PC-9 (cell line): ENCODE results near the gene PEG3. TPM values are rescaled to one million over a fixed set of nuclear protein-coding genes. Genes with fewer than 3 reads are reported as not detected.

Source experiments
- BruUV-seq: library from RNA; stranded (reverse); fragments of 400-500 nt; replicated peaks from 2 replicates; lab custom pipeline; 2021; lab: Mats Ljungman, UMichigan
- CTCF ChIA-PET: fragments of 300-600 bp; sonication (Branson Sonifier 250); formaldehyde crosslinking; loops from one replicate; lab custom pipeline; 2022; ENCODE audit warnings: antibody characterized with exemption; lab: Charles Lee
- POLR2A ChIA-PET: fragments of 300-600 bp; sonication (Branson Sonifier 250); formaldehyde crosslinking; loops from one replicate; lab custom pipeline; 2022; ENCODE audit warnings: antibody characterized with exemption; ENCODE audit not compliant: unreplicated experiment; lab: Charles Lee
- DNase-seq, 2 experiments: peaks; one replicate each; pipeline versions ENCODE4 v3.0.0 to v3.0.0-alpha.2; 2015 to 2022; ENCODE audit warnings: mixed read lengths in 1 of 2
- H2AFZ ChIP-seq: fragments of 200-600 bp; sonication (generic); 2 replicates; pipeline ENCODE4 v1.8.1; 2017; ENCODE audit warnings: antibody characterized with exemption
- H3F3A ChIP-seq: fragments of 200-600 bp; sonication (generic); 2 replicates; pipeline ENCODE4 v1.8.1; 2017; ENCODE audit warnings: antibody characterized with exemption, mild to moderate bottlenecking, low read depth; ENCODE audit not compliant: insufficient read depth
- H3K27ac ChIP-seq: fragments of 200-600 bp; sonication (generic); 2 replicates; pipeline ENCODE4 v1.6.1; 2016; ENCODE audit warnings: mixed run types
- H3K27me3 ChIP-seq: fragments of 200-600 bp; sonication (generic); 2 replicates; pipeline ENCODE4 v1.6.1; 2016; ENCODE audit warnings: low read depth, mixed run types; ENCODE audit not compliant: insufficient read depth
- H3K36me3 ChIP-seq: fragments of 200-600 bp; sonication (generic); 2 replicates; pipeline ENCODE4 v1.6.1; 2016; ENCODE audit warnings: low read depth, mixed run types
- H3K4me1 ChIP-seq: fragments of 200-600 bp; sonication (generic); replicated peaks from 2 replicates; pipeline ENCODE4 v1.6.1; 2016; ENCODE audit warnings: mixed run types; ENCODE audit not compliant: insufficient read depth
- H3K4me2 ChIP-seq: fragments of 200-600 bp; sonication (generic); 2 replicates; pipeline ENCODE4 v1.6.1; 2017; ENCODE audit warnings: mixed run types
- H3K4me3 ChIP-seq: fragments of 200-600 bp; sonication (generic); 2 replicates; pipeline ENCODE4 v1.6.1; 2016; ENCODE audit warnings: mixed run types
- H3K79me2 ChIP-seq: fragments of 200-600 bp; sonication (generic); 2 replicates; pipeline ENCODE4 v1.6.1; 2017; ENCODE audit warnings: low read depth, mixed run types
- H3K9me2 ChIP-seq: fragments of 200-600 bp; sonication (generic); 2 replicates; pipeline ENCODE4 v1.8.1; 2017; ENCODE audit warnings: mild to moderate bottlenecking; ENCODE audit not compliant: insufficient read depth
- H3K9me3 ChIP-seq: fragments of 200-600 bp; sonication (generic); 2 replicates; pipeline ENCODE4 v1.8.1; 2016; ENCODE audit warnings: low read depth; ENCODE audit not compliant: insufficient read depth
- H4K20me1 ChIP-seq: fragments of 200-600 bp; sonication (generic); 2 replicates; pipeline ENCODE4 v1.8.1; 2017; ENCODE audit not compliant: insufficient read depth
- CTCF ChIP-seq: fragments of 200-600 bp; sonication (generic); conservative IDR thresholded peaks from 2 replicates; pipeline ENCODE4 v1.6.1; 2017; ENCODE audit warnings: mixed run types, antibody characterized with exemption, mild to moderate bottlenecking, moderate library complexity
- EZH2 ChIP-seq: fragments of 200-600 bp; sonication (generic); IDR thresholded peaks from 2 replicates; pipeline ENCODE4 v1.8.0; 2017; ENCODE audit warnings: antibody characterized with exemption, low read depth
- intact Hi-C: fragments of 100-400 bp; cut with micrococcal nuclease; formaldehyde crosslinking; loops from one replicate; pipeline ENCODE4 v1.10.0; 2022; ENCODE audit not compliant: unreplicated experiment
- total RNA-seq: library from RNA; stranded (reverse); gene quantifications from 2 replicates; pipeline ENCODE4 v1.2.3, GENCODE V29; 2021

The PEG3 gene
- total RNA-seq, 1 experiment from 2014 or later, result not detected

- Histone ChIP-seq H3K9me2 (no peaks in the 10 kb centered on the region), H3K36me3 (no peaks in the 10 kb centered on the region), H3K27ac (no peak overlapping the region), H3K79me2 (no peaks in the 10 kb centered on the region), H2AFZ (no peak overlapping the region), H3K4me2 (no peak overlapping the region), H3K4me3 (no peak overlapping the region), H4K20me1 (no peaks in the 10 kb centered on the region), H3K27me3 (no peaks in the 10 kb centered on the region), H3K9me3 (no peaks in the 10 kb centered on the region), H3F3A (no peaks in the 10 kb centered on the region), H3K4me1 (no peaks in the 10 kb centered on the region)
- CTCF ChIA-PET, result no interaction called here
- TF ChIP-seq CTCF (no peak), EZH2 (no peak)
- BruUV-seq, result no TSS peak
- intact Hi-C loops, result no loop called here
- POLR2A ChIA-PET, result no interaction called here
- DNase-seq, result no peak
Observed at GRCh38 chr19:56848166-56848565, 7.6 kb upstream of the PEG3 start.

DNA sequence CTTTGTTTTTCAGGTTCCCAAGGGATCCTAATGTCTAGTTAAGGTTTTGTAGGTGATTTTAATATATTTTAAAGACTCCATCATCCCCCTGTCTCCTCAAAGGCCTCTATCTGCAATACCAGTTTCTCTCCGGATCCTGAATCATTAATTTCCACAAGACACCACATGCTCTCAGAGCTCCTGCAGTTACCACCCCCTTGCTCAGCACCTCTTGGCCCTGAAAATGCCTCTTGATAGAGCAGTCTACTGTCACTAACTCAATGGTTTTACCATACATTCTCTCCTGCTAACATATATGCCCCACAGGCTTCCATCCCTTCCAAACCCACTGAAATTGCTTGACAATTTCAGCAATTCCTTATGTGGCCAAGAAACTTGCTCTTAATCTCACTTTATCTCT lies 1.9 kb upstream of the PEG3 start:
- Histone ChIP-seq H4K20me1 (no peaks in the 10 kb centered on the region), H3K4me2 (no peak overlapping the region), H3K79me2 (no peaks in the 10 kb centered on the region), H3K9me2 (no peaks in the 10 kb centered on the region), H2AFZ (no peak overlapping the region), H3K36me3 (no peaks in the 10 kb centered on the region), H3K27ac (no peak overlapping the region), H3F3A (no peaks in the 10 kb centered on the region), H3K4me3 (no peak overlapping the region), H3K9me3 (peaks cover 5% of the 10 kb centered on the region; the same call in 1 of the 2 replicates), H3K4me1 (no peaks in the 10 kb centered on the region), H3K27me3 (no peaks in the 10 kb centered on the region)
- POLR2A ChIA-PET, result no interaction called here
- TF ChIP-seq EZH2, result no peak
- TF ChIP-seq CTCF, result no peak
- intact Hi-C loops, result no loop called here
- no TSS peak for BruUV-seq
- CTCF ChIA-PET, result no interaction called here
- DNase-seq, result no peak

DNA sequence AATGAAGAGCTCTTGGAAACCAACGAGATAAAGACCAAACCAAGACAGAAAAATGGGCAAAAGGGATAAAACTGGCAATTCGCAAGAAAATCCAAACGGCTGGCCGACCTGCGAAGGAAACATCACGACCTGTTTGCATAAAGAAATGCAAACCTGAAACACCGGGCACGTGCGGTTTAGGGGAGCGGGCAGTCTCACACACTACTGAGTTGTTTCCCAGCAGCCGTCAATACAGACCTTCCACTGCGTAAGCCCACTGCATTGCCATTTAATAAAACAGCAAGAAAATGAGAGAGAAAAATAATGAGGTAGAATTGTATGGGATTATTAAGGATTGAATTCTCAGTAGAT lies 642 bp upstream of the PEG3 start:
- Histone ChIP-seq H3K36me3 (no peaks in the 10 kb centered on the region), H3K4me3 (no peak overlapping the region), H2AFZ (no peak overlapping the region), H3K79me2 (no peaks in the 10 kb centered on the region), H3K27ac (no peak overlapping the region), H3K4me2 (no peak overlapping the region), H4K20me1 (no peaks in the 10 kb centered on the region), H3K9me3 (peaks cover 5% of the 10 kb centered on the region; the same call in 1 of the 2 replicates), H3K9me2 (no peaks in the 10 kb centered on the region), H3F3A (no peaks in the 10 kb centered on the region), H3K27me3 (no peaks in the 10 kb centered on the region), H3K4me1 (no peaks in the 10 kb centered on the region)
- ChIA-PET CTCF (no interaction called here), POLR2A (no interaction called here)
- no peak for DNase-seq
- TF ChIP-seq CTCF (no peak), EZH2 (no peak)
- BruUV-seq, result no TSS peak
- intact Hi-C loops, result no loop called here
